ENCODE measurements around the gene VANGL1.
A peak's percentile ranks its signal among the peaks of the same experiment; 100 is the strongest.

Gene VANGL1

GRCh38 chr1:115705085-115705951 lies 63.5 kb downstream of the VANGL1 start:
- DNase-seq (ENCODE audit: low read depth), result no peak

- no peak for DNase-seq (ENCODE audit: low read depth)
Measured at GRCh38 chr1:115705963-115706362, 64.2 kb downstream of the VANGL1 start.

GRCh38 chr1:115706587-115707425 lies 65.0 kb downstream of the VANGL1 start:
- DNase-seq (ENCODE audit: low read depth), result peak; percentile 47

- DNase-seq (ENCODE audit: low read depth), result no peak
Measured at GRCh38 chr1:115710859-115711624, 69.3 kb downstream of the VANGL1 start.

- no peak for DNase-seq (ENCODE audit: low read depth)
Measured at GRCh38 chr1:115712911-115713609, 71.3 kb downstream of the VANGL1 start.

GRCh38 chr1:115713906-115714305 lies 72.1 kb downstream of the VANGL1 start:
- no peak for DNase-seq (ENCODE audit: low read depth)

GRCh38 chr1:115714572-115715141 lies 72.9 kb downstream of the VANGL1 start:
- no peak for DNase-seq (ENCODE audit: low read depth)

- DNase-seq (ENCODE audit: low read depth), result peak; percentile 24
Measured at GRCh38 chr1:115717541-115717940, 75.8 kb downstream of the VANGL1 start.

GRCh38 chr1:115718011-115718754 lies 76.4 kb downstream of the VANGL1 start:
- no peak for DNase-seq (ENCODE audit: low read depth)

- DNase-seq (ENCODE audit: low read depth), result no peak
Measured at GRCh38 chr1:115719285-115719684, 77.5 kb downstream of the VANGL1 start.

GRCh38 chr1:115722221-115722620 lies 80.5 kb downstream of the VANGL1 start:
- no peak for DNase-seq (ENCODE audit: low read depth)

GRCh38 chr1:115723756-115724155 lies 82.0 kb downstream of the VANGL1 start:
- no peak for DNase-seq (ENCODE audit: low read depth)

GRCh38 chr1:115725600-115725999 lies 83.8 kb downstream of the VANGL1 start:
- no peak for DNase-seq (ENCODE audit: low read depth)

GRCh38 chr1:115726161-115726560 lies 84.4 kb downstream of the VANGL1 start:
- no peak for DNase-seq (ENCODE audit: low read depth)

- DNase-seq (ENCODE audit: low read depth), result no peak
Measured at GRCh38 chr1:115726570-115726969, 84.8 kb downstream of the VANGL1 start.

GRCh38 chr1:115727706-115728249 lies 86.0 kb downstream of the VANGL1 start:
- peak; percentile 93 for DNase-seq (ENCODE audit: low read depth)

- DNase-seq (ENCODE audit: low read depth), result no peak
Measured at GRCh38 chr1:115728341-115728740, 86.6 kb downstream of the VANGL1 start.

- DNase-seq (ENCODE audit: low read depth), result no peak
Measured at GRCh38 chr1:115729756-115730155, 88.0 kb downstream of the VANGL1 start.

- DNase-seq (ENCODE audit: low read depth), result no peak
Measured at GRCh38 chr1:115732316-115732715, 90.5 kb downstream of the VANGL1 start.

- DNase-seq (ENCODE audit: low read depth), result no peak
Measured at GRCh38 chr1:115740811-115741210, 99.0 kb downstream of the VANGL1 start.
